Measurements from ENCODE around the gene BTBD9.
"Not testable (repeated sequence)": the region's sequence is repeated elsewhere in the genome, so short reads cannot be mapped to it uniquely, and the experiment has no call there.

Gene BTBD9

DNA sequence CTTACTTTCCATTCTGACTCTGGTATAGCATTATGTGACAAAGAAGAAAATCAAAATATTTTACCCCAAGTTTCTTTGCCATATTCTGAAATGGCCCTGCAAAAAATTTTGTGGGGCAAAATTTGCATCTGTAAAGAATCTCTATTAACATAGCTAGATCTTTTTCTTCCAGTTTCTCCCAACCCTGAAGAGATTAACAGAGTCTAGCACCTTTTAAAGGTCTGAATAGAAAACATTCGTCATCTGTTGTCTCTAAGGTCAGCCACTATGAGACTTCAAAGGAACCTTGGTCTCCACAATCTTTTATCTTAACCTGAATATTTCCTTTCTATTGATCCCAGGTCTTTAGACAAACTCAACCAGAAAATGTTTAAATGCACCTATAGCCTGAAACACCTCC lies 205.7 kb downstream of the BTBD9 start:
- no peak for DNase-seq (ENCODE audit: low read depth in 2 of 3, low spot score in 2 of 3)

DNA sequence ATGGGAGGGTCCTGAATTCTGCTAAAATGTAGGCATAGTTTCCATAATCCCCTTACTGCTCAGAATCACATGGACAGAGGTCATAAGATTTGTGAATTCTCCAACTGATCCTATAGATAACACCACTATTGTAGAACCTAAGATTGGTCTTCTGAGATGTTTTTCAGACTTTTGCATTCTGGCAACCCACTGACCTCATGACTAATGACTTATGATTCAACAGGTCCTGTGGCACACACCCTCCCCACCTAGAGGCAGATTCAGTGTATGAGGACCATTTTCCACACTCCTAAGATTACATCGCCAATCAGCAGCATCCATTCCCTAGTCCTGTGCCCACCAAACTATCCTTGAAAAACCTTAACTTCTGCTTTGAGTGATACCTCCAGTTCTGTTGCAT lies 207.2 kb downstream of the BTBD9 start:
- no peak for DNase-seq (ENCODE audit: low read depth in 2 of 3, low spot score in 2 of 3)

DNA sequence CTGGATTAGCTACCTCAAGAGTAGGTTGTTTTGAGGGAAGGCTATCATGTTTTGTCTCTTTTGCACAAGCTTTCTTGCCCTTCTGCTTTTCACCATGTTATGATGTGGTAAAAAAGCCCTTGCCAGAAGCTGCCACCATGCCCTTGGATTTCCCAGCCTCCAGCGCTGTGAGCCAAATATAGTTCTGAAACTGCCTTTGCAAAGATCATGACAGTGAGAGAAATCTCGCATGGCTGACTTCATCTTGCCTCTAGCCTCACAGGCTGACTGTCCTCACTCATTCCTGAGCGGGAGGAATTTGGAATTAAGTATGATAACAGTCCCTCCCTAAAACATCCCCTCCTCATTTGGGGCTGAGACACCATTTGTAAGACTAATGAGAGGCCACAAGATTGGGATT lies 207.7 kb downstream of the BTBD9 start:
- DNase-seq (ENCODE audit: low read depth in 2 of 3, low spot score in 2 of 3) = no peak

DNA sequence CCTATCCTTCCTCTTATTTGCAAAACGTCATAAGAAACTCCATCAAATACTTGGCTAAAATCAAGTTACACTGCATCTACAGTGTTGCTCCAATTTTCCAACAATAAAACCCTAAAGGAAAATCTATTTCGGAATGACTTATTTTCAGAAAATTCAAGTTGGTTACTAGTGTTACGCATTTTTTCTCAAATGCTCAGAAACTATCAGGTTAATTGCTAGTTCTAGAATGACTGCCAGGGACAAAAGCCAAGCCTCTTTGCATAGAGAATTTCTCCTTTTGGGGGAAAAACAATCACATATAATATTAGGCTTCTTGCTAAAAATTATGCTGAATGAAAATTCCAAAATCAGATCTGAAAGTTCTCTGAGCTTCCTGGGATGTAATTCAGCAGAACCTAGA lies 210.2 kb downstream of the BTBD9 start:
- no peak for DNase-seq (ENCODE audit: low read depth in 2 of 3, low spot score in 2 of 3)

DNA sequence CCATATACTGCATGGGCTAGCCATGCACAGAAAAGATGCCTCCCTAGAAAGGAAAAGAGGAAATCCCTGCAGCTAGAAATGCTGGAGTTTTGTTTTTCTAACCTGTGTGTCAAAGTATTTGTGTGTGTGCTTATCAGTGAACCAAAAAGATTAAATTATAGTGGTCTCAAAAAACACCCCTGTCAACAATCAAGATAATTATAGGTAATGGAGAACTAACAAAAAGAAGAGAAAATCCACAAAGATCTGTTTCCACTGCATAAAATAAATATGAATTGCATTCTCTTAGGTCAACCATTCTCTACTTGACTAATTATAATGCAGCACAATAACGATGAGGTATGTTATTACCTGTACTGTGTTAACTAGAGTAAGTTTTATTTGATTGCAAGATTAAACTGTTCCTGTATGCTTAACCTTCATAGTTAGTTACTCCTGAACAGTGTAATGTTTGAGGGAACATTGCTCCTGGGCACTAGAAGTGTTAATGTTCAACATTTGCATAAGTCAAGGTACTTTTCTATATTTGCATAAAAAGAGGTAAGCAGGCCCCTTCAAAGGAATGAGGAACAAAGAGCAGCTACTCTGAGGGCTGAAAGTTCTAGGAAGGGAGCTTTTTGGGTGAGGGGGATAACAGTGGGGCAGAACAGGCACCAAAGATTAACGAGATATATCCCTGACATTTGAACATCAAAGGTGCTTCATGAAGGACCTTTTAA lies 212.1 kb downstream of the BTBD9 start:
- DNase-seq (ENCODE audit: low read depth in 2 of 3, low spot score in 2 of 3) = no peak

DNA sequence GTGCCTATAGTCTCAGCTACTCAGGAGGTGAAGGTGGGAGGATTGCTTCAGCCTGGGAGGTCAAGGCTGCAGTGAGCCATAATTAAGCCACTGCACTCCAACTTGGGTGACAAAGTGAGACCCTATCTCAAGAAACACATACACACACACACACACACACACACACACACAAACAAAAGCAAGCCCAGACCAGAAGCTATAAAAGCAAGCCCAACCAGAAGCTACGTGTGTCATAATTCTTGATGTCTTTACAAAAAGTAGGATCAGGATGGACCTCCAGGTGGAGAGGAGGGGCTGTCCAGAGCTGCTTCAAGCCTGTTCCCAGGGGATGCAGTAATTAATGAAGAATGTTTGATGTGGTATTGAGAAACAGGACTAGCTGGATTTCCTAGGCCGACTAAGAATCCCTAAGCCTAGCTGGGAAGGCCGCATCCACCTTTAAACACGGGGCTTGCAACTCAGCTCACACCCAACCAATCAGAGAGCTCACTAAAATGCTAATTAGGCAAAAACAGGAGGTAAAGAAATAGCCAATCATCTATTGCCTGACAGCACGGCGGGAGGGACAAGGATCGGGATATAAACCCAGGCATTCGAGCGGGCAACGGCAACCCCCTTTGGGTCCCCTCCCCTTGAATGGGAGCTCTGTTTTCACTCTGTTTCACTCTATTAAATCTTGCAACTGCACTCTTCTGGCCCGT lies 213.8 kb downstream of the BTBD9 start:
- DNase-seq (ENCODE audit: low read depth in 2 of 3, low spot score in 2 of 3) = not testable (repeated sequence)

DNA sequence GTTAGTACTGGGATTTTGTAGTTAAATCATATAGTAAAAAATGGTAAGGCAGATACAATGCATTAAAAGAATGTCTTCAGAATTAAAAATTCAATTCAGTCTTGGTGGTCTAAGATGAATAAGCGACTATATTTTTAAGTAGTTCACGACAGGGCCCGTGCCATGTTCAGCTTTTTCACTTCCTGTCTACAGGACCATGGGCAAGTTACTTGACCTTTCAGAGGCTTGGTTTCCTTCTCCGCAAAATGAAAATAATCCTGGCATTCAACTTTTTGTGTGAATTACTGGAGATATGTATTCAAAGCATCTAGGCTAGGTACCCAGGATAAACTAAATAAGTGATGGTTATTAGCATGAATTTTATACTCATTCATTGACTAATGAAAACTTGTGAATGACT lies 216.0 kb downstream of the BTBD9 start:
- no peak for DNase-seq (ENCODE audit: low read depth in 2 of 3, low spot score in 2 of 3)

DNA sequence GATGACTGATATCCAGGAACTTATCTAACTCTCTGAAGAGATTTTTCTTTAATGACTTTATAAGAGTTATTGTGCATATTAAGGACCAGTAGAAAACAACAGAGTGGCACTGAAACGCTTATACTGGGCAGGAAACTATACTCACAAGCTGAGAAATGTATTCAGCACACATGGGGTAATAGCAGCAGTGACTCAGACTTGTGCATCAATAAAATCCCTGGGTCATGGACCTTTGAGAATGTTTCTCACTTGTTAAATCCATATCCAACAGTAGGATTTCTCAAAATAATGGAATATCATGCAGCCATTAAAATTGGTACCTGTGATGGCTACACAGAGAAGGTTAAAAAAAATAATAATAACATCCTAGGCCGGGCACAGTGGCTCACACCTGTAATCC lies 219.5 kb downstream of the BTBD9 start:
- no peak for DNase-seq (ENCODE audit: low read depth in 2 of 3, low spot score in 2 of 3)

DNA sequence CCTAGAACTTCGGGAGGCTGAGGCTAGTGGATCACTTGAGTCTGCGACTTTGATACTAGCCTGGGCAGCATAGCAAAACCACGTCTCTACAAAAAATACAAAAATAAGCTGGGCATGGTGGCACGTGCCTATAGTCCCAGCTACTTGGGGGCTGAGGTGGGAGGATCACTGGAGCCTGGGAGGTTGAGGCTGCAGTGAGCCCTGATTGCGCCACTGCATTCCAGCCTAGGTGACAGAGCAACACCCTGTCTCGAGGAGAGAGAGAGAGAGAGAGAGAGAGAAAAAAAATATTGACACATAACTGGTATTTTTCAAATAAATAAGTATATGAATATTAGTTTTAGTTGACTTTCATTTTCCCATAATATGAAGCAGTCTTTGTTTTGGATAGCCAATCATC lies 222.2 kb downstream of the BTBD9 start:
- no peak for DNase-seq (ENCODE audit: low read depth in 2 of 3, low spot score in 2 of 3)

DNA sequence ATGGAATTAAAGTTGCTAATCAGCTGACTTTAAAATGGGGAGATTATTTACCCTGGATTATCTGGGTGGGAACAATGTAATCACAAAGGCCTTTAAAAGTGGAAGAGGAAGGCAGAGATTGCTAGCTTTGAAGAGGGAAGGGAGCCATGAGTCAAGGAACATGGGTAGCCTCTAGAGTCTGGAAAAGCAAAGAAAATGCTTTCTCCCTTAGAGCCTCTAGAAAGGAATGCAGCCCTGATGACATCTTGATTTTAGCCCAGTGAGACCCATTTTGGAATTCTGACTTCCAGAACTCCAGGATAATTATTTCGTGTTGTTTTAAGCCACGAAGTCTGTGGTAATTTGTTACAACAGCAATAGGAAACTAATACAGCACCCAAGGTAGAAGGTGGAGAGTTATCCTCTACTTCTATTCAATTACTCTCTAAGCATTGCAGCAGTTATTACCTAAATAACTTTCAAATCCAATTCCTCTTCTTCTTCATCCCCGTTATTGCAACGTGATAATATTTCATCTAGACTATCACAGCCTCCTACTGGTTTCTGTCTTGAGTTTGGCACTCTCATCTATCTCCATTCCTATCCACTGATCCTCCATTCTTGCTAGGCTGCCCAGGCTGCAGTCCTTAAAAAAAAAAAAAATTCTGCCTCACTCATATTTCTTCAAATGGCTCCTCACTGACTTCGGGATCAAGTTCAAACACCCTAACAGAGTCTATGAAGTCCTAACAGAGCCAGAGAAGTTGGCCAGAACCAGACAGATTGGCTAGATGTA lies 224.3 kb downstream of the BTBD9 start:
- no peak for DNase-seq (ENCODE audit: low read depth in 2 of 3, low spot score in 2 of 3)

DNA sequence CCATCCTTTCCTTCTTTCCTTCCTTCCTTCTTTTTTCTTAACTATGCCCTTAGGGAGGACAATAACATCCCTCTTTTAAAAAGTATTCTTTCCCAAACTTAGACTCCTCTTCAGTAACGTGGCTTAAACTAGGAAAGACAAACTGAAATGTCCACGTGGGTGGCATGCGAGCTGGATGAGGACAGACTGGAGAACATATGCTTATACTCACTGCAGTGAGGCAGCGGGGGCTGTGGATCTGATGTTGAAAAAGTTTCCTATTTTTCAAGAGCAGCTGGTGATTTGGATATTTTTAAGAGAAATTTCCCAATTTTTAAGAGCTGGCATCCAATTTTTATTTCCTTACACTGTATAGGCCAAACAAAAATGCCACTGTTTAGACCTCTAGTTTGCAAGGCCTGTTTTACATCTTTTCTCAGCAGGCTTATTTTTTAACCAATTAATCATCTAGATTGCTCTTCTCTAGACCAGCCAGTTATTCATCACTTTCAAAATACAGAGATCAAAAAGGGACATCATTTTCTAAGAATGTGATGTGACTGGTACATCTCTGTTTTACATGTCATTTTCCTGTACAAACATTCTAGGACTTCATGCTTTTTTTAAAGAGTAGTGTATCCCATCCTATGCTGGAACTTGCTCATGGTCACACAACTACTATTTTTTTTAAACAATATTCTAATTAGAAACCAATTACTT lies 226.5 kb downstream of the BTBD9 start:
- DNase-seq (ENCODE audit: low read depth in 2 of 3, low spot score in 2 of 3) = no peak

DNA sequence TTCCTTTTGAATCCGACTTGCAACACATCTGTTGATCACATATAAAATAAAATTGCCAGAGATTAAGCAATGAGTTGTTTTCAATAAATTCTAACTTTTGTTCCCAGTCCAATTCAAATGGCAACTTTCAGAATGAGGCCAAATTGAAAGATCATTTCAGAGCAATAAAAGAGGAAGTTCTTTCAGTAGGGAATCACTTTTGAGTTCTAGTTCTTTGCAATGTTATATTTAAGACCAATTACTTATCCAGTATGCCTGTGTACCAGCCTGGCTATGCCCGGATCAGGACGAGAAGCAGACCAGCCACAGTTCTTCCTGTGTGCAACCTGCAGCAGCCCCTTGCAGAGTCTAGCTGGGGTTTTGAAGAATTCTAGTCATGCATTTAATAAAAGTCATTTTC lies 232.5 kb downstream of the BTBD9 start:
- no peak for DNase-seq (ENCODE audit: low read depth in 2 of 3, low spot score in 2 of 3)

DNA sequence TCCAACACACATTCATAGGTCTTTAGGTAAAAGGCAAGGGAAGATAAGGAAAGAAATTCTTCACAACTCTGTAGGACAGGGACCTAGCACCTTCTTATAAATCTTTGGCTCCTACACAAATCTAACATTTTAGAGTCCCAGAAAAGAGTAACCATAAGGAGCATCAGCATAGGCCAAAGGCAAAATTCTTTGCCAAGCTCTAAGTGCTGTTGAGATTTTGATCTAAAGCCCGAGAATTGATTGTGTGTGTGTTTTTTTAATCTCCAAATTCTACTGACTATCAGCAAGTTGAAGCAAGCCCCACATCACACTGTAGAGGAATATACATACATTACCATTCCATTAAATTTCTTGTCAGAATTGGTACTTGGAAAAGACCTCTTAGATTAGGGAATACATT lies 233.6 kb downstream of the BTBD9 start:
- no peak for DNase-seq (ENCODE audit: low read depth in 2 of 3, low spot score in 2 of 3)

DNA sequence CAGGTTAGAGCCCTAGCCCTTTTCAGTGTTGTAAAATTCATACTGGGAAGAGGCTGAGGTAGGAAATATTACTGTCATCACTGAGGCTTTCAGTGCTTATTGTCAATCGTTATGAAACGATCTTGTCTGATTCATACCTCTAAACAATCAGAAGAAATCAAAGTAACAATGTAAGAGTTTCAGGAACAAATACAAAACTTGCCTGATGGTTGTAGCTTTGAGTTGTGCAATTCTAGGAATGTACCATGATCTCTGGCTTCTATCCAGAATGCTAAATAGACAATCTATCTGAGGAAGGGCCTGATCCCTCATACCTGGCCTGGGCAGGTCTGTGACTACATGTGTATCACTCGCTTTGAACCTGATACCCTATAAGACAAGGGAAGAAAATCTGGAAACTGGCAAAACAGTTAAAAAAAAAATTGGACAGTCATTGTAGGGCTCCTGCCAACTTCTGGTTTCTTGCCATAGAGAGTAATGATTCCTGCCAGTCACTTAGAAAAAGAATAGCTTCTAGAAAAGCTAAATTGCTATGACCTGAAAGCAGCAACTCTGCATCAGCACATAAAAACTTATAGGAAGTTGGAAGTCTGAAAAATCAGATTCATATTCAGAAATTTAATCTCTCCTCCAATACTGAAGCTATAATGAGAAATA lies 234.7 kb downstream of the BTBD9 start:
- DNase-seq (ENCODE audit: low read depth in 2 of 3, low spot score in 2 of 3) = no peak

DNA sequence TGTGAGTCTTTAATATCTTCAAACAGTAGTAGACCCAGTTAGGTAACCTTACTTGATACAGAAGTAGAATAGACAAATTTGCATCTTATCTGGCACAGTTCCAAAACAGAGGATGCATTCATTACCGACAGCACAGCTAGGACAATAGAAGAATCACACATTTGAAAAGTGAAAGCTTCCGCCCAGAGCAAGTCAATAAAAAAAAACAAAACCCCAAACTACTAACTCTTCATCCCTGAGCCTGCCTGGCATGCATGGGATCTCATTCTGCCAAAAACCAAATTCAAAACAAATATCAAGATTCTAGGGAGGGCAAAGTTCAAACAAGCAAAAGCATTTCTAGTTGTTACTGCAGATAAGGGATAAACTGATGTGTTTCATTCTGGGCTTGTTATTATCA lies 235.4 kb downstream of the BTBD9 start:
- no peak for DNase-seq (ENCODE audit: low read depth in 2 of 3, low spot score in 2 of 3)

DNA sequence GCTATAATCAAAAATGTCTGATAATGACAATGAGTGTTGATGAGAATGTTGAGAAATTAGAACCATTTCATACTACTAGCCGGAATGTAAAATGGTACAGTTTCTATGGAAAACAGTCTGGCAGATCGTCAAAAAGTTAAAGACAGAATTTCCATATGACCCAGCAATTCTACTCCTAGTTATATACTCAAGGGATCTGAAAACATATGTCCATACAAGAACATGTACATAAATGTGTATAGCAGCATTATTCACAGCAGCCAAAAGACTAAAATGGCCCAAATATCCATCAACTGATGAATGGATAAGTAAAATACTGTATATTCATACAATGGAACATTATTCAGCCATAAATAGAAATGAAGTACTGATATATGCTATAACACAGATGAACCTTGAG lies 236.2 kb downstream of the BTBD9 start:
- DNase-seq (ENCODE audit: low read depth in 2 of 3, low spot score in 2 of 3) = no peak

DNA sequence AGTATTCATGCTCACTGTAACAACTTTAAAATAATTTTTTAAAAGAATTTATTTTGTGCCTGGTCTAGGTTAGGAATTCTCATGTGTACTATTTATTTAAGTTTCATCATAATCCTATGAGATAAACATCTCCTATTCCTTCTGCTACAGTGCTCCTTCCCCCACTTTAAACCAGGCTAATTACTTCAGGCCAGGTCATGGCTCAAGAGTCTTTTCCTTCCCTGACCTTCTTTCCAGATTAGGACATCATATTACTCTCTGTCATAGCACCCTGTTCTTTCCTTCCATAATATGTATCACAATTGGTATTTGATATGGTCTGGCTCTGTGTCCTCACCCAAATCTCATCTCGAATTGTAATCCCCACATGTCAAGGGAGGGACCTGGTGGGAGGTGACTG lies 239.0 kb downstream of the BTBD9 start:
- DNase-seq (ENCODE audit: low read depth in 2 of 3, low spot score in 2 of 3) = no peak

DNA sequence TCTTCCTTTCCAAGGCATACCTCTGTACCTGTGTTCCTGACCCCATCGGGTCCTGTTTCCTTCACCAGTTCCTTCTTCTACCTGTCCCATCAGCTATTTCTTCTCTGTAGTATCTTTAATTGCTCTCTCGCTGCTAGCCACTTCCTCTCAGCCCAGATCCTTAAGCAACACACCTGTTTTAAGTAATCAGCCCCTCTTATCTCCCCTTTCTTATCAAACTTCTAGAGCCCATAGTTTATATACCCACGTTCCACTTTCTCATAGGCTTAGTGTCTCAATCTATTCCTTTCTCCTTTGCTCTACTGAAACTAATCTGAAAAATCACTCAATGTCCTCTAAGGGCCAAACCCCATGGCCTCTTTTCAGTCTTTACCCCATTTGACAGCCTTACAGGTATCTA lies 239.6 kb downstream of the BTBD9 start:
- DNase-seq (ENCODE audit: low read depth in 2 of 3, low spot score in 2 of 3) = no peak

DNA sequence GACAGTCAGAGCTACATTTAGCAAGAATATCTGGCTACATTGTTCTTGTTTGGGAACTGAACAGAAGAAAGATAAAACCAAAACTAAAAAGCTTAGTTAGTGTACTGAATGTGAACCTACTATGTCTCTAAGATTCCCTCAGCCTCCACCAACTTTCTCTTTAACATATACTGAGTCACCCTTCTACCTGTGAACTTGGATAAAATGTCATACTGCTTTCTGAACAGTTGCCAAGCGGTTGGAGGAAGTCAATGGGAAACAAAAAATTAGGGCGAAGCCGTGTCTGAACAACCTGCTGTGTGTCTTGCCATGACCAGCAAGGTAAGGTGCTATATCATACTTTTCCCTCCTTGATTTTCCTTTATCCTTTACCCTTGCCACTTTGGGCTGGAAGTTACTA lies 243.5 kb downstream of the BTBD9 start:
- DNase-seq (ENCODE audit: low read depth in 2 of 3, low spot score in 2 of 3) = no peak

DNA sequence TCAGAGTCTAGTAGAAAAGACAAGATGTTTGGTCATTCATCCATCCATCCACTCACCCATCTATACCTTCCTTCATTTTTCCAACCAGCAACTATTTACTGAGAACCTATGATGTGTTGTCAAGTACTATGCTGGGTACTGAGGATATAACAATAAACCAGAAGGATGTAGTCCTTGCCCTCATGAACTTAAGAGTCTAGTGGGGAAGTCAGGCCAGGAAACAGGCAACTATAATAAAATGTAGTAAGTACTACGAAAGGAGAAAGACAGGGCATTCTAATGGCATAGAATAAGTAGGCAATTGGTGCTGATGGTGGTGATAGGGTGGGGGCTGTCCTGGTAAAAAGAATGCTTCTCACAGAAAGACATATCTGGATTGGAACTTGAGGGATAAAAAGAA lies 245.7 kb downstream of the BTBD9 start:
- no peak for DNase-seq (ENCODE audit: low read depth in 2 of 3, low spot score in 2 of 3)

Data from activated CD8-positive, alpha-beta memory T cell treated with anti-CD3 and anti-CD28 coated beads for 48 hours (primary cell).